Central memory CD8-positive, alpha-beta T cell (primary cell): ENCODE measurements around the gene CDH8.

Experiments
- ATAC-seq: fragments of 150-1000 bp; cut with Tn5 transposase; replicated peaks from 2 replicates; pipeline ENCODE4 v1.10.0; 2022; ENCODE audit warnings: mild to moderate bottlenecking, moderate FRiP score, moderate number of reproducible peaks; ENCODE audit not compliant: poor library complexity, severe bottlenecking; ENCODE audit errors: extremely low read depth
- DNase-seq, 2 donors: peaks; one replicate each; pipeline ENCODE4 v3.0.0; 2021; ENCODE audit warnings: low spot score in 2 of 2
- H3K27ac Mint-ChIP-seq: one replicate; pipeline ENCODE4 v1.8.0; 2022; ENCODE audit warnings: low read depth, mild to moderate bottlenecking, moderate library complexity, mixed read lengths
- H3K27me3 Mint-ChIP-seq: one replicate; pipeline ENCODE4 v1.8.0; 2022; ENCODE audit warnings: mixed read lengths
- H3K36me3 Mint-ChIP-seq: one replicate; pipeline ENCODE4 v1.8.0; 2022; ENCODE audit warnings: mild to moderate bottlenecking, moderate library complexity, mixed read lengths; ENCODE audit not compliant: insufficient read depth
- H3K4me1 Mint-ChIP-seq: one replicate; pipeline ENCODE4 v1.8.0; 2022; ENCODE audit warnings: mixed read lengths
- H3K4me3 Mint-ChIP-seq: one replicate; pipeline ENCODE4 v1.8.0; 2022; ENCODE audit warnings: mild to moderate bottlenecking, moderate library complexity, mixed read lengths
- H3K9me3 Mint-ChIP-seq: one replicate; pipeline ENCODE4 v1.8.0; 2022; ENCODE audit warnings: mixed read lengths

The CDH8 gene

DNA sequence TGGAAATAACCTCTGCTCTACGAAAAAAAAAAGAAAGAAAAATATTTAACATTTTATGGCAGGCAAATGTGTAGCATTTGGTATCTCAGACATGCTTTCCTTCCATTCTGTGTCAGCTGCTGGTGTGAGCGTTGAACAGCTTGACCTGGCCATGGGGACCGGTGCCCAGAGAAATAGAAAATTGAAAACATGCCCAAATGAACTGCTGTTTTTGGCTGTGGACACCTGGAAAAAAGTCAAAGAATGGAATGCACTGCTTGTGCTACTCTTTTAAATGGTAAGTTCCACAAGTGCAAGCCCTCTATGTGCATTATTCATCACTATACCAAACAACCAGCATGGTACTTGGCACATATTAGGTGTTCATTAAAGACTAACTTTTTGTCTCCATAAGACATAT is 127.2 kb downstream of the CDH8 start:
- no peak for DNase-seq
- no peaks in the 10 kb centered on the region for H3K36me3 Mint-ChIP-seq
- H3K9me3 Mint-ChIP-seq, result peaks cover 16% of the 10 kb centered on the region
- ATAC-seq, result no peak
- no peaks in the 10 kb centered on the region for H3K4me1 Mint-ChIP-seq
- H3K27ac Mint-ChIP-seq, result no peak overlapping the region
- H3K4me3 Mint-ChIP-seq, result no peak overlapping the region
- no peaks in the 10 kb centered on the region for H3K27me3 Mint-ChIP-seq

DNA sequence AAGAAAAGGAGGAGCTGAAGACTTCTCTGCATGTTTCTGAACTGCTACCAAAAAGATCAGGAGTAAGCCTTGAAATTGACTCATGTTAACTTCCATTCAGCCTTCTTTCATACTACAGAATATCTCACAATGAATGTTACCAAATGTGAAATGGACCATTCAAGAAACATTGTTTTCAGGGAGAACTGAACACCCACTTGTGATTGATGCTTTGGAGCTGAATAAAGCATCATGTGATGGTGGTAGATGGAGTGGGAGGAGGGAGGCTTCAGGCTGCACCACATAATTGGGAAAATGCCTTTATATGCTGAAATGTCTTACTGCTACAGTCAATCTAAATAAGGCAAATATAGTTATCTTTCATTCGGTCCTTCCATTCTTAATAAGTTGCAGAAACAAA is 127.8 kb downstream of the CDH8 start:
- ATAC-seq, result no peak
- H3K4me3 Mint-ChIP-seq, result no peak overlapping the region
- H3K27me3 Mint-ChIP-seq, result no peaks in the 10 kb centered on the region
- H3K9me3 Mint-ChIP-seq, result peaks cover 11% of the 10 kb centered on the region
- no peaks in the 10 kb centered on the region for H3K36me3 Mint-ChIP-seq
- H3K4me1 Mint-ChIP-seq, result no peaks in the 10 kb centered on the region
- DNase-seq, result no peak
- H3K27ac Mint-ChIP-seq, result no peak overlapping the region

GRCh38 chr16:61901689-61902088 is 134.5 kb downstream of the CDH8 start:
- no peak overlapping the region for H3K4me3 Mint-ChIP-seq
- H3K4me1 Mint-ChIP-seq, result no peaks in the 10 kb centered on the region
- no peaks in the 10 kb centered on the region for H3K27me3 Mint-ChIP-seq
- peaks cover 6% of the 10 kb centered on the region for H3K9me3 Mint-ChIP-seq
- ATAC-seq, result no peak
- H3K27ac Mint-ChIP-seq, result no peak overlapping the region
- no peaks in the 10 kb centered on the region for H3K36me3 Mint-ChIP-seq
- DNase-seq, result no peak

GRCh38 chr16:61900482-61900881 is 135.8 kb downstream of the CDH8 start:
- H3K27me3 Mint-ChIP-seq, result no peaks in the 10 kb centered on the region
- no peaks in the 10 kb centered on the region for H3K36me3 Mint-ChIP-seq
- H3K4me1 Mint-ChIP-seq, result no peaks in the 10 kb centered on the region
- no peak overlapping the region for H3K27ac Mint-ChIP-seq
- ATAC-seq (no peak), DNase-seq (no peak)
- H3K4me3 Mint-ChIP-seq, result no peak overlapping the region
- peaks cover 6% of the 10 kb centered on the region for H3K9me3 Mint-ChIP-seq

- Mint-ChIP-seq H3K27ac (no peak overlapping the region), H3K4me3 (no peak overlapping the region), H3K36me3 (no peaks in the 10 kb centered on the region), H3K4me1 (no peaks in the 10 kb centered on the region), H3K9me3 (peaks cover 10% of the 10 kb centered on the region), H3K27me3 (no peaks in the 10 kb centered on the region)
- DNase-seq (no peak), ATAC-seq (no peak)
Observed at GRCh38 chr16:61897657-61898056, 138.6 kb downstream of the CDH8 start.

DNA sequence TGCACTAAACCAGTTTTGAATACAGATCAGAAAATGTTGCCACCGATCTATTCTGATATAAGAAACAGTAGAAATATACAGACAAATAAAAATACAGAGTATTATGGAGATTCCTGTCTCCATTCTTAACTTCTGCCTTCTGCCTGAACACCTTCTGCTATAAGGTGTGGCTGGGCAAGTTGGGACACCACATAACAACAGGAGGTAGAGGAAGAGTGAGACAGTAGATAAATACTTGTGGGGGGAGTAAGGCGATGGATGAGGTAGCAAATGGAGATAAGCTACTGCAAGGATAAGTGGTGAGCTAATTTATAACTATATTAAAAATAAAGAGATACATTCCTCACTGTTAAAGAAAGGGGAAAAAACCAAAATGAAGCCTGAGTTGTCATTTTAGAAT is 143.7 kb downstream of the CDH8 start:
- DNase-seq, result no peak
- Mint-ChIP-seq H3K27ac (no peak overlapping the region), H3K27me3 (no peaks in the 10 kb centered on the region), H3K4me3 (no peak overlapping the region), H3K36me3 (no peaks in the 10 kb centered on the region), H3K4me1 (no peaks in the 10 kb centered on the region), H3K9me3 (peaks cover 17% of the 10 kb centered on the region)
- ATAC-seq, result no peak

DNA sequence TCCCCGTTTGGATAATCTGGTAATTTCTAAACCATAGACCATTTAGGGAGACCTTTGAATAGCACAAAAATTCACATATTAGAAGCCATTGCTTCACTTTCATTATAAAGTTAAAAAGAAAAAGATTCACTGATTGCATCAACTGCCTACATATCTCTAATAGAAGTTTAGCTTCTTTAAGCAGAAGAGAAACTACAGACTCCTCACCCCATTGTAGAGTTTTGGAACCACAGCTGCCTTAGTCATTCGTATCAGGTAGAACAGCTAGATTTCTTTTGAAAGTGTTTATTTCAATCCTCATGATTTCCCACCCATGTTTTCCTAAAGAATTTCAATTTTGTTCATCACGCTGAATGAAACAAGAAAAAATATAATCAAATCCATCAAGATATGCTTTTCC is 144.8 kb downstream of the CDH8 start:
- H3K9me3 Mint-ChIP-seq, result peaks cover 26% of the 10 kb centered on the region
- DNase-seq (no peak), ATAC-seq (no peak)
- no peaks in the 10 kb centered on the region for H3K4me1 Mint-ChIP-seq
- no peaks in the 10 kb centered on the region for H3K36me3 Mint-ChIP-seq
- H3K27ac Mint-ChIP-seq, result no peak overlapping the region
- no peaks in the 10 kb centered on the region for H3K27me3 Mint-ChIP-seq
- H3K4me3 Mint-ChIP-seq, result no peak overlapping the region

GRCh38 chr16:61890386-61890785 is 145.9 kb downstream of the CDH8 start:
- Mint-ChIP-seq H3K4me1 (no peaks in the 10 kb centered on the region), H3K36me3 (no peaks in the 10 kb centered on the region), H3K4me3 (no peak overlapping the region), H3K27me3 (no peaks in the 10 kb centered on the region), H3K9me3 (peaks cover 26% of the 10 kb centered on the region), H3K27ac (no peak overlapping the region)
- no peak for DNase-seq
- no peak for ATAC-seq

GRCh38 chr16:61887903-61888302 is 148.3 kb downstream of the CDH8 start:
- no peak overlapping the region for H3K27ac Mint-ChIP-seq
- no peaks in the 10 kb centered on the region for H3K4me1 Mint-ChIP-seq
- ATAC-seq (no peak), DNase-seq (no peak)
- H3K4me3 Mint-ChIP-seq, result no peak overlapping the region
- H3K27me3 Mint-ChIP-seq, result no peaks in the 10 kb centered on the region
- H3K9me3 Mint-ChIP-seq, result peaks cover 22% of the 10 kb centered on the region
- H3K36me3 Mint-ChIP-seq, result no peaks in the 10 kb centered on the region

DNA sequence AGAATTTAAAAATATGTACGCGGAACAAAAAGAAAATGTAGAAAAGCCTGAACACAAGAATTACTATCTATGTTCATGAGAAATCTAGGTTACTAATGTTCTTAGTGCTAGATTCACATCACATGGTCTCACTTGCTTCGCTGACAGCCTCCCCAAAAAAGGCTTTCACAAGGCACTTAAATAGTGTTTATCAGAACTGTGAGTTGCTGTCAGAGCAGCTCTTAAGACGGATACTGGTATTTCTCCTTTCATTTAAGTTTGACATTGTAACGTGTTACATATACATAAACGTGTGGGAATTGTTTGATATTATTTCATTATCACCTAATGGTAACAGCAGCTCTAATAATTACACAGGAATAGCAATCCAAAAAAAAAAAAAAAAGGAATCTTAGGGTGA is 150.9 kb downstream of the CDH8 start:
- no peak overlapping the region for H3K27ac Mint-ChIP-seq
- H3K4me3 Mint-ChIP-seq, result no peak overlapping the region
- H3K27me3 Mint-ChIP-seq, result no peaks in the 10 kb centered on the region
- no peak for DNase-seq
- H3K36me3 Mint-ChIP-seq, result no peaks in the 10 kb centered on the region
- peaks cover 31% of the 10 kb centered on the region for H3K9me3 Mint-ChIP-seq
- ATAC-seq, result no peak
- H3K4me1 Mint-ChIP-seq, result no peaks in the 10 kb centered on the region

- Mint-ChIP-seq H3K9me3 (peaks cover 25% of the 10 kb centered on the region), H3K27ac (no peak overlapping the region), H3K4me1 (no peaks in the 10 kb centered on the region), H3K36me3 (no peaks in the 10 kb centered on the region), H3K27me3 (no peaks in the 10 kb centered on the region), H3K4me3 (no peak overlapping the region)
- DNase-seq, result no peak
- no peak for ATAC-seq
Observed at GRCh38 chr16:61879306-61879705, 156.9 kb downstream of the CDH8 start.

- Mint-ChIP-seq H3K4me3 (no peak overlapping the region), H3K4me1 (no peaks in the 10 kb centered on the region), H3K36me3 (no peaks in the 10 kb centered on the region), H3K27me3 (no peaks in the 10 kb centered on the region), H3K27ac (no peak overlapping the region), H3K9me3 (peaks cover 25% of the 10 kb centered on the region)
- DNase-seq (no peak), ATAC-seq (no peak)
Observed at GRCh38 chr16:61877436-61877835, 158.8 kb downstream of the CDH8 start.

- no peaks in the 10 kb centered on the region for H3K4me1 Mint-ChIP-seq
- DNase-seq (no peak), ATAC-seq (no peak)
- no peak overlapping the region for H3K4me3 Mint-ChIP-seq
- H3K27ac Mint-ChIP-seq, result no peak overlapping the region
- no peaks in the 10 kb centered on the region for H3K36me3 Mint-ChIP-seq
- H3K9me3 Mint-ChIP-seq, result peaks cover 22% of the 10 kb centered on the region
- no peaks in the 10 kb centered on the region for H3K27me3 Mint-ChIP-seq
Observed at GRCh38 chr16:61872778-61873119, 163.5 kb downstream of the CDH8 start.
